ENCODE data around the gene SLC39A9.

The SLC39A9 gene

GRCh38 chr14:69353168-69353567, 45.3 kb upstream of the SLC39A9 start:
- Histone ChIP-seq H3K27ac (no peak overlapping the region), H3K9me3 (ENCODE audit: severe bottlenecking) (no peaks in the 10 kb centered on the region), H3K4me3 (ENCODE audit: low read depth, low read length) (no peak overlapping the region), H3K27me3 (ENCODE audit: insufficient read depth, low read depth, severe bottlenecking) (no peaks in the 10 kb centered on the region), H3K36me3 (no peaks in the 10 kb centered on the region)
- DNase-seq, result no peak
- TF ChIP-seq, protein P1, sequence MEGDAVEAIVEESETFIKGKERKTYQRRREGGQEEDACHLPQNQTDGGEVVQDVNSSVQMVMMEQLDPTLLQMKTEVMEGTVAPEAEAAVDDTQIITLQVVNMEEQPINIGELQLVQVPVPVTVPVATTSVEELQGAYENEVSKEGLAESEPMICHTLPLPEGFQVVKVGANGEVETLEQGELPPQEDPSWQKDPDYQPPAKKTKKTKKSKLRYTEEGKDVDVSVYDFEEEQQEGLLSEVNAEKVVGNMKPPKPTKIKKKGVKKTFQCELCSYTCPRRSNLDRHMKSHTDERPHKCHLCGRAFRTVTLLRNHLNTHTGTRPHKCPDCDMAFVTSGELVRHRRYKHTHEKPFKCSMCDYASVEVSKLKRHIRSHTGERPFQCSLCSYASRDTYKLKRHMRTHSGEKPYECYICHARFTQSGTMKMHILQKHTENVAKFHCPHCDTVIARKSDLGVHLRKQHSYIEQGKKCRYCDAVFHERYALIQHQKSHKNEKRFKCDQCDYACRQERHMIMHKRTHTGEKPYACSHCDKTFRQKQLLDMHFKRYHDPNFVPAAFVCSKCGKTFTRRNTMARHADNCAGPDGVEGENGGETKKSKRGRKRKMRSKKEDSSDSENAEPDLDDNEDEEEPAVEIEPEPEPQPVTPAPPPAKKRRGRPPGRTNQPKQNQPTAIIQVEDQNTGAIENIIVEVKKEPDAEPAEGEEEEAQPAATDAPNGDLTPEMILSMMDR (IDR thresholded peaks at IDR 0.05; ENCODE audit: low read depth, low read length), result no peak

DNA sequence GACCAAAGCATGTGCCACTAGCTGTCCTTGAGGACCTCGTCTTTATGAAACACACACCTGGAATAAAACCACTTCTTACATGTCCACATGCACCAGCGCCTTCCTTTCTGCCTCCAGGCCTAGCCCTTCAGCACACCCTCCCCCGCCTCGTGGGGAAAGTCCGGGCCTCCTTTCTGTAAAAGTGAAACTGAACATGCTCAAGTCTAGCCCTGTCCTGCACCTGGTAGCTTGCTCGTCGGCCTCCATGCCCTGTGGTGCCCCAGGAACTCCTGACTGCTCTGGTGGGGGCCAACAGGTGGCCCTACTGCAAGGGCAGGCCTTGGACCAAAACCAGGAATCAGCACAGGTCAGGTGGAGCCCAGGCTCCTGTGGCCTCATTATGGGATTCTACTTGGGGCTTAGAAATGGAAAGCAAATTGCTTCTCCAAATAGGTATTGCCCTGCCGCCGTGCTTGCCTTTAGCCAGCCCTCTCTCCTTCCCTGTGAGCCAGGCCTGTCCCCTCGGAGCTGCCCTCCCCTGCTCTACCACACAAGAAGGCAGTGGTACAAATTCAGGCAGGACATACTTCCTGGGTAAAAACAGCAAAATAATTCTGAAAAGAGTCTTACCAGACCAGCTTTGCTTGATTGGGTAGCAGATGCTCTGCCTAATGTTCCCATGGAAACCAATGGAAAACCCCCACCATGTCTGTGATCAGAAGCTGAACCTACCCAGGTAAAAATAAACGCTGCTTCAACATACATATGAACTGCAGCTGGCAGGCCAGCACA, 43.9 kb upstream of the SLC39A9 start:
- TF ChIP-seq, protein P1 (IDR thresholded peaks at IDR 0.05; ENCODE audit: low read depth, low read length), result no peak
- Histone ChIP-seq H3K27me3 (ENCODE audit: insufficient read depth, low read depth, severe bottlenecking) (no peaks in the 10 kb centered on the region), H3K27ac (no peak overlapping the region), H3K36me3 (no peaks in the 10 kb centered on the region), H3K9me3 (ENCODE audit: severe bottlenecking) (no peaks in the 10 kb centered on the region), H3K4me3 (ENCODE audit: low read depth, low read length) (no peak overlapping the region)
- no peak for DNase-seq

DNA sequence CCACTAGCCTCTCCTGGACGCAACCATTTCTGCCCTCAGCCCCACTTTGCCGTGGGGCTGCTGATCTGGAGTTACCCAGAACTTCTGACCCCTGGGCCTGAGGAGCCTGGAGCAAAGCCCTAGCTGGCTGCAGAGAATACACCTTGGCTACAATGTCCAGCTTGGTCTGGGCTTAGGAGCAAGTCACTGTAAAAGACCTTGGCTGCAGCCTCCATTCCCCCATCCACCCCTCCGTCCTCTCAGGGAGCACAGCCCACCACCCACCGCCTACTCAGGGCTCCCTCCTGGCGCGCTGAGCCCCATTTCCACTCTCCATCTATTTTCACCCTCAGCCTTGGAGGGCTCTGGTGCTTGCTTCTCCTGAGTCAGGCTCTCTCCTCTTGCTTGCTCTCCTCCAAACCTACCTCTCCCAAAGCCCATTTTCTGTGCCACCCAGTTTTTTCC, 43.3 kb upstream of the SLC39A9 start:
- Histone ChIP-seq H3K36me3 (no peaks in the 10 kb centered on the region), H3K9me3 (ENCODE audit: severe bottlenecking) (no peaks in the 10 kb centered on the region), H3K27ac (no peak overlapping the region), H3K4me3 (ENCODE audit: low read depth, low read length) (no peak overlapping the region), H3K27me3 (ENCODE audit: insufficient read depth, low read depth, severe bottlenecking) (no peaks in the 10 kb centered on the region)
- TF ChIP-seq, protein P1 (IDR thresholded peaks at IDR 0.05; ENCODE audit: low read depth, low read length), result no peak
- no peak for DNase-seq

GRCh38 chr14:69355607-69356281, 42.7 kb upstream of the SLC39A9 start:
- TF ChIP-seq, protein P1 (IDR thresholded peaks at IDR 0.05; ENCODE audit: low read depth, low read length), result no peak
- Histone ChIP-seq H3K36me3 (no peaks in the 10 kb centered on the region), H3K4me3 (ENCODE audit: low read depth, low read length) (no peak overlapping the region), H3K9me3 (ENCODE audit: severe bottlenecking) (no peaks in the 10 kb centered on the region), H3K27ac (no peak overlapping the region), H3K27me3 (ENCODE audit: insufficient read depth, low read depth, severe bottlenecking) (no peaks in the 10 kb centered on the region)
- peak; percentile 29 for DNase-seq

GRCh38 chr14:69356903-69357543, 41.5 kb upstream of the SLC39A9 start:
- TF ChIP-seq, protein P1 (IDR thresholded peaks at IDR 0.05; ENCODE audit: low read depth, low read length), result no peak
- Histone ChIP-seq H3K4me3 (ENCODE audit: low read depth, low read length) (no peak overlapping the region), H3K9me3 (ENCODE audit: severe bottlenecking) (no peaks in the 10 kb centered on the region), H3K27ac (no peak overlapping the region), H3K36me3 (no peaks in the 10 kb centered on the region), H3K27me3 (ENCODE audit: insufficient read depth, low read depth, severe bottlenecking) (no peaks in the 10 kb centered on the region)
- no peak for DNase-seq

Data from WERI-Rb-1 (cell line).